Epithelial cell of alveolus of lung (primary cell): ENCODE measurements around the gene DRGX. TPM values are rescaled to one million over a fixed set of nuclear protein-coding genes. Genes with fewer than 3 reads are reported as not detected.

Source experiments
- total RNA-seq: library from RNA; depleted of rRNA; stranded (reverse); fragments of >200 nt; gene quantifications from 2 replicates; pipeline ENCODE4 v1.2.1, GENCODE V29; 2015

DRGX gene
- total RNA-seq: not detected in 2 replicates

GRCh38 chr10:49395741-49396665 lies at the start of gene DRGX:
Gene DRGX (minus strand): TSS chr10:49396089. CDS start chr10:49395440, 649 bp downstream.

Other genes with a start within 250 kb of the DRGX start
- gene TMEM273, start 207.7 kb downstream of the DRGX start, total RNA-seq: not detected in 2 replicates
- gene C10orf71, start 96.9 kb downstream of the DRGX start, total RNA-seq: not detected in 2 replicates
- 4.9 and 7.3 TPM in 2 replicates for gene ERCC6, start 143.0 kb upstream of the DRGX start, total RNA-seq
- gene SLC18A3, start 214.2 kb upstream of the DRGX start, total RNA-seq: not detected in 2 replicates
- gene CHAT, start 217.9 kb upstream of the DRGX start, total RNA-seq: not detected in 2 replicates